Ovary (tissue), 3 donors: ENCODE data around the gene GNE.

Experiments
- CTCF ChIP-seq, 3 donors: fragments of 450-650 bp in 2 of 3; fragments of 200-600 bp in 1 of 3; IDR thresholded peaks; one replicate each; pipeline versions ENCODE4 v1.5.1 to v1.8.0; 2016 to 2022; ENCODE audit warnings: antibody characterized with exemption in 3 of 3, mild to moderate bottlenecking in 1 of 3
- EP300 ChIP-seq: sonication (generic); formaldehyde crosslinking; IDR thresholded peaks from one replicate; pipeline ENCODE4 v1.6.1; 2017; ENCODE audit warnings: antibody characterized with exemption
- POLR2A ChIP-seq: fragments of 450-650 bp; IDR thresholded peaks from one replicate; pipeline ENCODE4 v1.6.1; 2017; ENCODE audit warnings: antibody characterized with exemption, mild to moderate bottlenecking, moderate library complexity
- donor health status: DM: no; HTN: no; CAD: no.

GRCh38 chr9:36293918-36294317 is 35.7 kb upstream of the GNE start:
- TF ChIP-seq CTCF (IDR thresholded peaks at IDR 0.05) (no peak), EP300 (no peak), POLR2A (no peak)
